ENCODE measurements around the gene GPRC5C. TPM values are rescaled to one million over a fixed set of nuclear protein-coding genes. Genes with fewer than 3 reads are reported as not detected.

GPRC5C gene
- total RNA-seq, 2 donors from 2014 or later, result 56.0 to 67.0 TPM

DNA sequence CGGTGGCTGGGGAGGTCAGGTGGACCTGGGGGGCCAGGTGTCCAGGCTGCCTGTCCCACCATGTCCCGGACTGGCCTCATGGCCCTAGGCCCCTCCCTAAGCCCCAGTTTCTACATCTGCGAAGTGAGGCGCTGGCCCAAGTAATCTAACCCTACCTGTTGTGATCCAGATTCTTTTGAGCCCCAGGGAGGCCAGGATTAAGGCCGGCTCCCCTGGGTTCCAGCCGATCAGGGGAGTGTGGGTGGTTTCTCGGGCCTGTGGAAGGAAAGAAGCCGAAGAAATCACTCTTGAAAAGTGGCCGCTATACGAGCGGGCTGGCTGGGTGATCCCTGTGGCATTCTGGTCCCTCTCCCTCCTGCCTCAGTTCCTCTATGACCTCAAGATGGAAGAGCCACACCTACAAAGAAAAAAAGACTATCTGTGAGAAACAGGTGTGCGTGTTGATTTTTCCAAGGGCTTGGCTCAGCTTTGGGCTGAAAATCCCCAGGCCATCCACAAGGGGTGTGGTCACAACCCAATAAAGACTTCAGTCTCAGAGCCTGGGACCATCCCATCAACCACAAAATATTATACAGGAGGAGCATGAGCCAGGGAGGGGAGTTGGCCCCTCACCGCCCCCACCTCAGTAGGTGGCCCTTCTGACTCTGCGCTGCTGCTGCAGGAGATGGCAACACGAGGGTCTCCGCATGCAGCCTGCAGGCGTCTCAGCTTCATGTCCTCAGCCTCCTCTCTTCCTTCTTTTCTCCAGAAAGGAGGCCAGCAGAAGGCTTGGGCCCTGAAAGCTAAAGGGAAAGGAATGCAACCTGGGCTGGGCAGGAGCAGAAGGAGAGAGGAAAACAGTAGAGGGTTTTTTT, 44.3 kb upstream of the GPRC5C start:
- Histone ChIP-seq H3K36me3 (no peaks in the 10 kb centered on the region), H3K4me1 (ENCODE audit: control insufficient read depth in 1 of 2, low read depth in 2 of 2) (no peaks in the 10 kb centered on the region), H3K9me3 (no peaks in the 10 kb centered on the region), H3K27me3 (replicated peaks; ENCODE audit: insufficient read depth) (no peaks in the 10 kb centered on the region), H3K4me3 (no peak overlapping the region), H3K27ac (no peak overlapping the region)
- TF ChIP-seq, protein P1, sequence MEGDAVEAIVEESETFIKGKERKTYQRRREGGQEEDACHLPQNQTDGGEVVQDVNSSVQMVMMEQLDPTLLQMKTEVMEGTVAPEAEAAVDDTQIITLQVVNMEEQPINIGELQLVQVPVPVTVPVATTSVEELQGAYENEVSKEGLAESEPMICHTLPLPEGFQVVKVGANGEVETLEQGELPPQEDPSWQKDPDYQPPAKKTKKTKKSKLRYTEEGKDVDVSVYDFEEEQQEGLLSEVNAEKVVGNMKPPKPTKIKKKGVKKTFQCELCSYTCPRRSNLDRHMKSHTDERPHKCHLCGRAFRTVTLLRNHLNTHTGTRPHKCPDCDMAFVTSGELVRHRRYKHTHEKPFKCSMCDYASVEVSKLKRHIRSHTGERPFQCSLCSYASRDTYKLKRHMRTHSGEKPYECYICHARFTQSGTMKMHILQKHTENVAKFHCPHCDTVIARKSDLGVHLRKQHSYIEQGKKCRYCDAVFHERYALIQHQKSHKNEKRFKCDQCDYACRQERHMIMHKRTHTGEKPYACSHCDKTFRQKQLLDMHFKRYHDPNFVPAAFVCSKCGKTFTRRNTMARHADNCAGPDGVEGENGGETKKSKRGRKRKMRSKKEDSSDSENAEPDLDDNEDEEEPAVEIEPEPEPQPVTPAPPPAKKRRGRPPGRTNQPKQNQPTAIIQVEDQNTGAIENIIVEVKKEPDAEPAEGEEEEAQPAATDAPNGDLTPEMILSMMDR (IDR thresholded peaks at IDR 0.05), result no peak
- ATAC-seq (ENCODE audit: insufficient number of reproducible peaks, low FRiP score, low read depth) (no peak), DNase-seq (ENCODE audit: low spot score) (no peak)

DNA sequence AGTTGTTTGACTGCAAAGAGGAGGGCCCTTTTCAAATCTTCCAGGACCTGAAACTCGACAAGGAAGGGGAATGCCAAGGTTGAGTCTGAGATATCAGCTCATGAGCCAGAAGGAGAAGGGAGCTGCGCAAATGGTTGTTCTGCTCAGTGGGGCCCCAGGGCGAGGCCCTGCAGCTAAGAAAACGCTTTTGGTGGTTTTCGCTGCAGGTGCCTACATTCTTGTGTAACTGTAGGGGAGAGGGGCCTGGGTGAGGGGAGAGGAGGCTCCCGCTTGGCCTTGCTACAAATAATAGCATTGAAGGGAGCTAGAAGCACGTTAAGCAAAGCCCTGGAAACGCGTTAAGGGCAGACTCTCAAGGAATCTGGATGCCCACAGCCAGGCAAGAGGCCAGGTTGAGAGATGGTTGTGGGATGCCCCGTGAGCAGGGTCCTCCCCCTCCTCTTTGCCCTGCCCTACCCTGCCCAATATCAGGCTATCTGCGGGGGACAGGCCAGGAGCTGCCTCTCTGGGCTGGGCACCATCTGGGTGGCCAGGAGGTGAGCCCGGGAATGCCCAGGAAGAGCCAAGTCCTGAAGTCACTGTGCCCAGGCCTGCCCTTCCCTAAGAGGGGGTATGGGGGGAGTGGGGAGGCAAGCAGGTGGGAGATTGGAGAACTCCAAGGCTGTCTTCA, 42.7 kb upstream of the GPRC5C start:
- no peak for DNase-seq (ENCODE audit: low spot score)
- Histone ChIP-seq H3K27ac (no peak overlapping the region), H3K4me1 (ENCODE audit: control insufficient read depth in 1 of 2, low read depth in 2 of 2) (peaks cover 11 to 16% of the 10 kb centered on the region in 2 donors), H3K4me3 (no peak overlapping the region), H3K9me3 (no peaks in the 10 kb centered on the region), H3K36me3 (no peaks in the 10 kb centered on the region), H3K27me3 (replicated peaks; ENCODE audit: insufficient read depth) (no peaks in the 10 kb centered on the region)
- TF ChIP-seq, protein P1 (IDR thresholded peaks at IDR 0.05), result no peak
- ATAC-seq (ENCODE audit: insufficient number of reproducible peaks, low FRiP score, low read depth), result no peak

DNA sequence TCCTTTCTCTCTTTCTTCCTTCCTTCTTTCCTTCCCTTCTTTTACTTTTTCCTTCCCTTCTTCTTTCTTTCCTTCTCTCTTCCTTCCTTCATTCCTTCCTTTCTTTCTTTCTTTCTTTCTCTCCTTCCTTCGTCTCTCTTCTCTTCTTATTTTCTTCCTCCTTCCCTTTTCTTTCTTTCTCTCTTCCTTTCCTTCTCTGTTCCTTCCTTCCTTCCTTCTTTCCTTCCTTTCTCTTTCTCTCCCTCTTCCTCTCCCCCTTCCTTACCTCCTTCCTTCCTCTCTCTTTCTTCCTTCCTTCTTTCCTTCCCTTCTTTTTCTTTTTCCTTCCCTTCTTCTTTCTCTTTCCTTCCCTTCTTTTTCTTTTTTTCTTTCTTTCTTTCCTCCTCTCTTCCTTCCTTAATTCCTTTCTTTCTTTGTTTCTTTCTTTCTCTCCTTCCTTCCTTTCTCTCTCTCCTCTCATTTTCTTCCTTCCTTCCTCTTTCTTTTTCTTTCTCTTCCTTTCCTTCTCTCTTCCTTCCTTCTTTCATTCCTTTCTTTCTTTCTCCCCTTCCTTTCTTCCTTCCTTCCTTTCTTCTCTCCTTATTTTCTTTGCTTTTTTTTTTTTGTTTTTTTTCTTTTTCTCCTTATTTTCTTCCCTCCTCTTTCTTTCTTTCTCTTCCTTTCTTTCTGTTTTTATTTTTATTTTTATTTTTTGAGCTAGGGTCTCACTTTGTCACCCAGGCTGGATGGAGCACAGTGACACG, 41.8 kb upstream of the GPRC5C start:
- TF ChIP-seq, protein P1 (IDR thresholded peaks at IDR 0.05), result no peak

DNA sequence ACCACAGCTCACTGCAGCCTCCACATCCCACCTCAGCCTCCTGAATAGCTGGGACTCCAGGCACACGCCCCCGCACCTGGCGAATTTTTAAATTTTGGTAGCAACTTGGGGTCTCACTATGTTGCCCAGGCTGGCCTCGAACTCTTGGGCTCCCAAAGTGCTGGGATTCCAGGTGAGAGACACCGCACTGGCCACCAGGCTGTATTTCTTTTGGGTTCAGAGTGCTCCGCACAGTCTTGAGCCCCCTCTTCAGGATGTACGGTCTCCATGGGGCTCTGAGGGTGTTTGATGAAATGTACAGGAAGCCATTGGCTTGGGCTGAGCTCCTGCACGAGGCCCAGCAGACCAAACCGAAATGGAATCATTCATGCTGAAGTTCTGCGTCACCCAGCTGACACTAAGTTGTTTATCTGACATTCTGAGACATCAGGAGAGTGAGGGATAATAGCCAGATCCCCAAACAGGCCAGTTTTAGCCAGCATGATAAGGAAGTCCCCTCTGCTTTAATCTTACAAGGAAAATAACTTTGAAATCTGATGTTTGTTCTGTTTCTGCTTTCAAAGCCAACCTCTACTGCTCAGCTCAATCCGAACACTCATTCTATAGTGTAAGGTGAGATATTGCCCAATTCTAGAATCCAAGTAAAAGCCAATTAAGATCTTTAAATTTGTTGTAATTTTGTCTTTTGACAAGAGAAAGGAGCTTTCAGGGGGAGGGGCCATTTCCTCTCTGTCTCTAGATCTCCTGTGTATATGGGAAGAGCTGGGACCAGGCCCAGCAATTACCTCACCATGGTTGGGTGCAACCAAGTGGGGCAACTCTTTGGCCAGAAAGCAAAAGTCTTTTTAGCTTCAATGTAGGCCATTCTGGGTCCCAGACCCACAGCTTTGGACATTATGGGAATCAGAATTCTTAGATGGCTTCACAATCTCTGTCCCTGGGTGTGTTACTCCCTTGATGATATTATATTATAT, 40.9 kb upstream of the GPRC5C start:
- ATAC-seq (ENCODE audit: insufficient number of reproducible peaks, low FRiP score, low read depth), result no peak
- TF ChIP-seq, protein P1 (IDR thresholded peaks at IDR 0.05), result no peak
- no peaks in the 10 kb centered on the region for H3K27me3 ChIP-seq (replicated peaks; ENCODE audit: insufficient read depth)

More for the DNA sequence above, 41.8 kb upstream of the GPRC5C start:
- Histone ChIP-seq H3K36me3 (no peaks in the 10 kb centered on the region), H3K27ac (no peak overlapping the region), H3K4me1 (ENCODE audit: control insufficient read depth in 1 of 2, low read depth in 2 of 2) (peaks cover 13 to 25% of the 10 kb centered on the region in 2 donors), H3K27me3 (replicated peaks; ENCODE audit: insufficient read depth) (no peaks in the 10 kb centered on the region), H3K4me3 (no peak overlapping the region), H3K9me3 (no peaks in the 10 kb centered on the region)
- ATAC-seq (ENCODE audit: insufficient number of reproducible peaks, low FRiP score, low read depth) (no peak), DNase-seq (ENCODE audit: low spot score) (no peak)

More for the DNA sequence above, 40.9 kb upstream of the GPRC5C start:
- Histone ChIP-seq H3K9me3 (no peaks in the 10 kb centered on the region), H3K36me3 (no peaks in the 10 kb centered on the region), H3K4me1 (ENCODE audit: control insufficient read depth in 1 of 2, low read depth in 2 of 2) (peaks cover 13 to 30% of the 10 kb centered on the region in 2 donors), H3K4me3 (no peak overlapping the region), H3K27ac (no peak overlapping the region)
- no peak for DNase-seq (ENCODE audit: low spot score)
